Spleen (tissue), 7 donors: ENCODE data around the gene SKIC8.

Experiments used
- CTCF ChIP-seq, 11 experiments: fragments of 200-600 bp in 7 of 11; fragments of 450-650 bp in 4 of 11; sonication (generic) in 4 of 11; IDR thresholded peaks in 8 of 11; conservative IDR thresholded peaks in 3 of 11; 1 replicate in 7 of 11; 2 replicates in 4 of 11; pipeline versions ENCODE4 v1.4.0 to v1.8.0; 2016 to 2021; ENCODE audit warnings: antibody characterized with exemption in 11 of 11, inconsistent platforms in 4 of 11, mild to moderate bottlenecking in 1 of 11
- POLR2A ChIP-seq, 3 donors: fragments of 450-650 bp; IDR thresholded peaks; one replicate each; pipeline ENCODE4 v1.5.1; 2017; ENCODE audit warnings: antibody characterized with exemption in 3 of 3, mild to moderate bottlenecking in 1 of 3
- POLR2AphosphoS5 ChIP-seq, 3 donors: sonication (generic); formaldehyde crosslinking; IDR thresholded peaks; one replicate each; pipeline ENCODE4 v1.5.1; 2017; ENCODE audit warnings: antibody characterized with exemption in 3 of 3
- donor health status: DM: no; HTN: no; CAD: no; lungs with moderate emphysema.
- donor health status: DM: no; HTN: no; CAD: no.
- donor health status: DM: no; HTN: no; CAD: no.

GRCh38 chr15:78343276-78344060, 44.1 kb upstream of the SKIC8 start:
- no peak for TF ChIP-seq CTCF (IDR thresholded peaks at IDR 0.05 in 8 of 11, conservative IDR thresholded peaks at IDR 0.05 in 3 of 11)
- TF ChIP-seq POLR2A (IDR thresholded peaks at IDR 0.05): no peak
- no peak for TF ChIP-seq POLR2AphosphoS5 (IDR thresholded peaks at IDR 0.05)
